NCI-H2171 treated with DMSO at 0.1 percent for 48 hours (cell line): ENCODE measurements around the gene WWOX.

Experiments used
- DNase-seq: peaks from one replicate; lab custom pipeline; 2025; lab: John Stamatoyannopoulos, UW

The WWOX gene

DNA sequence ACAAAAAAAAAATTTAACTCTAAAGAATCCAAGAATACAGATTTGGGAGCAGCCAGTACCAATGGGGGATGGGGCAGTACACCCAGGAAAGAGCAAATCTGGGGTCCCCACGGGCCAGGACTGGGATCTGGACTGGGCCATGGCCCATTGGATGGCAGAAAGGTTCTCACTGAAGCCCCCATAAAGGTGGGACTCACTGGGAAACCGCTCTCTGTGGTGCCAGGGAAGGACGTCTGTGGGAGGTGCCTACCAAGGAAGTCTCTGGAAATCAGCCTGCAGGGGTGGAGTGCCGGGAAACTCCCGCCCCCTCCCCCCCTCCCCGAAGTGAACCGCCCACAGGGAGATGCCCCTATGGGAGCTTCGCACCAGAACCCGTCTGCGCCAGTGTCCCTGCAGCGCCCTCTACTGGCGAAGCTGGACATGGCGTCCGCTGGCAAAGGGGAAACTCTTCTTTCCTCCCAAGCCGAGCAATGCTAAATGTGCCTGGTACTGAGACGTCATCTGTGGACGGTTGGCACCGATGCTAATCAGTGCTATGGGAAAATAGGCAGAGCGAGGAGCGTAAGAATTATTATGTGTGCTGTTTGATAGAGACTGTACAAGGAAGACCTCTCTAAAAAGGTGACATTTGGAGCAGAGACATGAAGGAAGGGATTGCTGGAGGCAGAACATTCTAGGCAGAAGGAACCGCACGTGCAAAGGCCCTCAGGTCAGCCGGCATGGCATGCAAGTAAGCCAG is 671.1 kb downstream of the WWOX start:
- DNase-seq: peak; percentile 31

DNA sequence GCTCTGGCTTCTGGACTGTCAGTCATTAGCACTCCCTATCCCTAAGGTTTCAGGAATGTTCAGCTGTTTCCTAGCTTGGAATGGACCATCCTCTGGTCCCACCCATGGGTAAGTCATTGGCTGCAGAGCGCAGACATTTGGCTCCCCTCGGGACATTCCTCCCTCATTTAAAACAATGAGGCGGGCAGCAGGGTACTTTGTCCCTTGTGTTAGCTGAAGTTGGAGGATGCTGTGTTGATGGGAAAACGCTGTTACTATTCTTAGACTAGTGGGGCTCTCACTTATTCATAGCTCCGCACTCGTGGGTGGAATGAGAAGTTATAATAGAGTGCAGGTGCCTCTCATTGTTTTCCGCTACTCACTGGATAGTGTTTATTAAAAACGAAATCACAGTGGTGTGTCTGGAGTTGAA is 673.8 kb downstream of the WWOX start:
- no peak for DNase-seq

- DNase-seq: no peak
These were observed 674.3 kb downstream of the WWOX start for GRCh38 chr16:78773706-78774105.

DNA sequence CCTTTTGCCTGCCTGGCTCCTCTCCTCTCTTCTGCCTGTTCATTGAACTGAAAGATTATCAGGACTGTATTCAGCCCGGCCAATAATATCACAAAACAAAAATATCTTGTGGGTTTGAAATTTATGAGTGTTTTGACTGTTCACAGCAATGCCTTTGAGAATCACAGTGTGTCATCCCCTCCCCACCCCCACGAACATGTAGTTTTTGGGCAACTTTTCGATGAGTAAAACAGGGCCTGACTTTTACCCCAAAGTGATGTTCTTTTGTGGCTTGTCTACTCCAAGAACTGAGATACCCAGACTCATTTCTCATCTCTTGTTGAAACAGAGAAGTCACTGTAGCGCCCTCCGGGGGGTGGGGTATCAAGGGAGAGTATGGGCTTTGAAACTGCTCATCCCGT is 675.7 kb downstream of the WWOX start:
- no peak for DNase-seq

DNA sequence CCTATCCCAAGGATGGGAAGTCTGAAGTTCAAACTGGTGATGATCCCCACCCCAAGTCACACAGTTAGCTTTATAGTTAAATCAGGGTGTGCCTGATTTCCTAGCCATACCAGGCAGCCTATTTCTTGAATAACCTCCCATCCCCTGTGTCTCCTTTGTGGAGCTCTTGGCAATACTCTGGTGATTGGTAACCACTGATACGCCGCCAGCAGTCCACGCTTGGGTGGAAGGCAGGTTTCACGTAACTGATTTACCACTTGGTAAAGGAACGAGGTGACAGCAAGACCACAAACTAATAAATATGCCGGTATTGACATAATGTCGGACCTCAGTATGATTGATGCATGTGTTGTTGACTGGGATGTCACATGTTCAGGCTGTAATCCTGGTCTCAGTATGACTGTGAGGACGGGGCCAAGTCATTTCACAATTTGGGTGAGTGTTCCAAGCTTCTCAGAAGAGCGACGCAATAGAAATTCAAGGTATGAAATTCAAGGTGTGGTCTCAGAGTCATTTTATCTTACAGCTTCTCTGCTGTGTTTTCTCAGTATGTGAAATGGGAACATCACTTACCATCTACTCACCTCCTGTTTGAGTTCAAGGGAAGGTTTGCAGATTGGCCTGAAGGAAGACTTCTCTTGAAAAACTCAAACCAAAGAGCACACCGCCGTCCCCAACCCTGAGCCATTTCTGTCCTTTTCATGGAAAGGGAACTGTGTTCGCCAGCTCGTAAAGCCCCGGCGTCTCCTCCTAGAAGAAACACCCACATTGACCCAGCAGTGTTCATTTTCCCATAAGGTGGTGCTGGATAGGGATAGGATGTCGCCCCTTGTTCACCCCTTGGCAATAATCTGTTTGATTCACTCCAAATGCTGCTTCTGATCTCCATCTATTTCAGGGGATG is 678.9 kb downstream of the WWOX start:
- DNase-seq: no peak

- no peak for DNase-seq
These were observed 681.4 kb downstream of the WWOX start for GRCh38 chr16:78780808-78781207.

DNA sequence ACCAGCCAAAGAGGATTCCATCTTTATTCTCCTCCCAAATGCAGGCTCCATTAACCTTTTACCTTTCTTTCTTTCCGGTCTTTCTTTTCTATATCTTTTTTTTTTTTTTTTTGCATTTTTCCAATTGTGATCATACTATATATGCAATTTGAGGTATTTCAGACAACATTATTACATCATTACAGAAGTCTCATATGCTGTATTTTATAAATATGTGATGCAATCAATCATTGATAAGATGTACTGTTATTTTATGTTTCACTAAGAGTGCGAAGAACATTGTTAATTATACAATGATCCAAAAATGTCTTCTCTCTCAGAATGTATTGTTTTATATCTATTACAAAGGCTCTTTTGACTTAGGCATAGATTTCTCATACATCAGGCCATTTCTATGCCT is 683.1 kb downstream of the WWOX start:
- no peak for DNase-seq

DNA sequence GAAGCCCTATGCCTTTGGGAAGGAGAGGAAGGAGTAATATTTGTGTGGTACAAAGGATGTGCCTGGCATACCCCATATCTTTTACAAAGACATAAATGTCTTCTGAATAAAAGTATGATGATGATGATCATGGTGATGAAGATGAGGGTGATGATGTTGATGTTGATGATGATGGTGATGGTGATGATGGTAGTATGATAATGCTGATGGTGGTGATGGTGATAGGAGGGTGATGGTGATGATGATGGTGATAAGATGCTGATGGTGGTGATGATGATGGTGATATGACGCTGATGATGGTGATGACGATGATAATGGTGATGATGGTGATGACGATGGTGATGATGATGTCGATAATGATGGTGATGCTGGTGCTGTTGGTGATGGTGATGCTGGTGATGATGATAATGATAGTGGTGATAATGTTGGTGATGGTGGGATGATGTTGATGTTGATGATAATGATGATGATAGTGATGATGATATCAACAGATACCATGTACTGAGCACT is 684.2 kb downstream of the WWOX start:
- DNase-seq: no peak

- DNase-seq: no peak
These were observed 685.3 kb downstream of the WWOX start for GRCh38 chr16:78784771-78785170.

DNA sequence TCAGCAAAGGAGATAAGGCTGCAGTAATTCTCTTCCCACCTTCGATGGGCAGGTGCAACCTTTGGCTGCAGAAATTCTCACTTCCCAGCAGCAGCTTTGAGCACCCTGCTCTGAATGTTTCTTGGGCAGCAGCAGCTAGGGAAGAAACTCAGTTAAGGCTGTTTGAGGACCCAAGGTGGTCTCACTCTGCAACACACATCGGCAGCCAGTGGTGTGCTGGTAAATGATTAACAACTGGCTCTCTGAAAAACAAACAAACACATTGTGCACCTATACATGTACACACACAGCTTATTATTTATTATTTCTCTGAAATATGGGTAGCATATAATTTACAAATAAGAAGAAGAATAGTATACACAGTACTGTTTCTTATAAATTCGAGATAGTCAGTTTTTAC is 685.8 kb downstream of the WWOX start:
- DNase-seq: no peak

- DNase-seq: no peak
These were observed 687.2 kb downstream of the WWOX start for GRCh38 chr16:78786635-78787034.

- no peak for DNase-seq
These were observed 688.8 kb downstream of the WWOX start for GRCh38 chr16:78788276-78788675.

- no peak for DNase-seq
These were observed 689.2 kb downstream of the WWOX start for GRCh38 chr16:78788696-78789095.

DNA sequence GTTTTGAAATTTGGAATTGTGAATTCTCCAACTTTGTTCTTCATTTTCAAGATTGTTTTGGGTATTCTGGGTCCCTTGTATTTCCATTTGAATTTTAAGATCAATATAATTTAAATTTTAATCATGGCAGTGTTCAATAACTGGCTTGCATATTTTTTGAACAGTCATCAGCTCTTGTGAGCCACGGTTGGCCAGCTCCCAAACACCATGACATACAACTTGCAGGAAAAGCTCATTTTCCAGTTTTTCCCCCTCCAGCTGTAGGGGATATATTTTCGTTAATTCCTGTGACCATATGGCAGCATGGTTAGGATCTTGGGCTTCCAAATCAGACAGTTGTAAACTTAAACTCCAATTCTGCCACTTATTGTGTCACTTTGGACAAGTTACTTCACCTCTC is 690.1 kb downstream of the WWOX start:
- peak; percentile 21 for DNase-seq

DNA sequence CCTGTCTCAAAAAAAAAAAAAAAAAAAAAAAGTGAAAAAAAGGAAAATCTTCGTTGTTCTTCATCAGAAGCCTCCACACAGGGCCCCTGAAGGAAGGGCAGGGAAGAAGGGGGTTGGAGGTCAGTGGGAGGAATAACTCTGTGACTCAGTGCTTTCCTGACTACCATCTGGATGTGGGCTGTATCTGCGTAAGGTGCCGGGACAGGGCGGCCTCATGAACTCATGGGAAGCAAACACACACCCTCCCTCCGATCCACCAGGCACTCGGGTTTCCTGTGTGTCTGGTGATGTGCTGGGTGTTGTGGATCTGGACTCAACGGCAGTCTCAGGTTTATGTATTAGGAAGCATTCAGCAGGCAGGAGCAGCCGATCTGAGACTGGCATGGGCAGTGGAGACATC is 691.6 kb downstream of the WWOX start:
- DNase-seq: no peak

DNA sequence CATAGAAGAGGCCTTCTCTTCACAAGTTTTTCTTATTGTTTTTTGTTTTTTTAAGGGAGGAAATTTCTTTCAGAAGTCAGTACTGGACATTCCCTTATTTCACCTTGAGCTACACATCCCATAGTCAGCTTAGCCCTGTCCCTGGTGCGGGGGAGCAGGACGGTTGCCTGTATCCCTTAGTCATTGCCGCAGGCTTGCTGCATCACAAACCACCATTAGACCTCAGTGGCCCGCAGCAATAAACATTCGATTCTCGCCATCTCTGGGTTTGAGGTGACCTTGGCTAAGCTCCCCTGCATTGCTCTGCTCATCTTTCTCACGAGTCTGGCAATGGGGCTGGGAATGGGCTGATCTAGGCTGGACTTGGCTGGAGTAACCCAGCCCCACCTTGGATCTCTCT is 692.5 kb downstream of the WWOX start:
- DNase-seq: no peak

- no peak for DNase-seq
These were observed 693.5 kb downstream of the WWOX start for GRCh38 chr16:78792952-78793351.

DNA sequence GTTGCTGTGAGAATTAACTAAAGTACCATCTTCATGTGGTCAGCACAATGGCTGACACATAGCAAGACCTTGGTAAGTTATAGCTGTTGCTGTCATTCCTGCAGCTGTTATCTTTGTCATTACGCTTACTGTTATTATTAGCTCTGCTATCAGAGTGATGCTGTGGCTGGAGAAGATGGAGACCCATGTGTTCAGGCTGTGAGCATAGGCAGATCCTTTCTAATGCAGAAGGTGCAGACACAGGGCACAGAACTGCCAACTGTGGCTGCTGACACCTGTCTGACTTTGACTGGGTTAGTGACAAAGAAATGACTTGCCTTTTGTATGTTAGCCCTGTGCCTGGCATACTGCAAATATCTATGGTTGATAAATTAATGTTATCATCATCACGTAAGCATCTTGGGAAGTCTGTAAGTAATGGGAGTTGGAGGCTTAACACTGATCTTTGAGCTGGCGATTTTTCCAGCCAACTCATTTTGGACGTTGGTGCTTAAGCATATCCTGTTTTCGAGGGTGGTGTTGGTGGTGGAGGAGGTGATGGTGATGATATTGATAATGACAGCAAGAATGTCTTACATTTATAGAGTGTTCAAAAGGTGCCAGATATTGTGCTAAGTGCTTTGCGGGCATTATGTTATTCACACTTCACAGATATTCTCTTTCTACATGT is 695.3 kb downstream of the WWOX start:
- DNase-seq: no peak

DNA sequence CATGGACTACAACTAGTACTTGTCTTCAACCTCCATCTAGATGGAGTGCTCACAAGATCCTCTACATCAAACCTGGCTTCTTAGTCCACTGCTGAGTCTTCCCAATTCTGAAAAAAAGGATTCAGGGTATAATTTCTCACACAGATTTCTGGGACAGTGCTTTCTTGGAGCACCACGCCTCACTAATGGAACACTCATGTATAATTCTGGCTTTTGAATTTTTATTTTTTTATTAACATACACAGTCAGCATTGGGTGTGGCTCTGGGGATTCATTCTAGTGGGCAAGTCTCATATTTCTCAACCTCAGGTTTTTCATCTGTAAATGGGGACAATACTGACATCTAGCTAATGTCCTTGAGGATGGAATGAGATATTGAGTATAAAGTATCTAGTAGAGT is 696.0 kb downstream of the WWOX start:
- no peak for DNase-seq

GRCh38 chr16:78796221-78796866 is 696.9 kb downstream of the WWOX start:
- DNase-seq: peak; percentile 70

DNA sequence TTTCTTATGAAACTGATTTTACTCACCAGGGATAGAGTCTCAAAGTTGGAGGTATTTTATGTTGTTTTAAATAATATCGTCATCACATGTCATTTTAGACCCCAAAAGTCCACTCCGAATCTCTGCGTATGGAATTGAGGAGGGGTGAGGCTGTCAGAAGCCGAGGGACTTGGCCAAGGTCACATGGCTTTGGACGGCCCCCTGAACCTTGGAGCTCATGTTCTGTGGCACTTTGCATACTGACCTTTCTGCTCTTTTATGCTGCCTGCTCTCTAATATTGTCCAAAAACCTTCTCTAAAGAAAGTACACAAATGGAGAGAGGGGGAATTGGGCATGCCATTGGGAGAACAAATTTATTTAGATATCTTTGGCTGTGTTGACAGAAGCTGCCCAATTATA is 700.0 kb downstream of the WWOX start:
- no peak for DNase-seq

- DNase-seq: no peak
These were observed 701.1 kb downstream of the WWOX start for GRCh38 chr16:78800523-78800922.
